Transverse colon (tissue), 4 donors: Measurements from ENCODE around the gene STEAP3. TPM values are rescaled to one million over a fixed set of nuclear protein-coding genes. Genes with fewer than 3 reads are reported as not detected.

Source experiments
- DNase-seq: peaks from one replicate; pipeline ENCODE4 v3.0.0-alpha.2; 2019
- H3K27ac ChIP-seq, 4 donors: fragments of 200-600 bp; sonication (generic); 2 replicates each; pipeline ENCODE4 v1.5.1; 2016 to 2018; ENCODE audit warnings: inconsistent platforms in 4 of 4
- H3K27me3 ChIP-seq: fragments of 200-600 bp; sonication (generic); 2 replicates; pipeline ENCODE4 v1.5.1; 2017; ENCODE audit warnings: inconsistent platforms
- H3K36me3 ChIP-seq, 4 donors: fragments of 200-600 bp; sonication (generic); 2 replicates each; pipeline ENCODE4 v1.5.1; 2017 to 2019; ENCODE audit warnings: inconsistent platforms in 4 of 4
- H3K4me1 ChIP-seq, 4 donors: fragments of 200-600 bp; sonication (generic); 2 replicates each; pipeline ENCODE4 v1.5.1; 2017 to 2020; ENCODE audit warnings: inconsistent platforms in 4 of 4
- H3K4me3 ChIP-seq, 4 donors: fragments of 200-600 bp; sonication (generic); 1 replicate in 1 of 4; 2 replicates in 3 of 4; pipeline versions ENCODE4 v1.5.1 to v1.6.1; 2017 to 2019; ENCODE audit warnings: inconsistent platforms in 4 of 4
- H3K9me3 ChIP-seq, 2 donors: fragments of 200-600 bp; sonication (generic); 2 replicates each; pipeline ENCODE4 v1.5.1; 2017 to 2019; ENCODE audit warnings: inconsistent platforms in 2 of 2
- CTCF ChIP-seq, 5 experiments: fragments of 200-600 bp in 3 of 5; fragments of 450-650 bp in 2 of 5; sonication (generic) in 3 of 5; IDR thresholded peaks; 1 replicate in 2 of 5; 2 replicates in 3 of 5; pipeline ENCODE4 v1.5.1; 2016 to 2017; ENCODE audit warnings: antibody characterized with exemption in 5 of 5, inconsistent platforms in 3 of 5, mild to moderate bottlenecking in 2 of 5, moderate library complexity in 1 of 5
- EP300 ChIP-seq: sonication (generic); formaldehyde crosslinking; IDR thresholded peaks from one replicate; pipeline ENCODE4 v1.6.1; 2017; ENCODE audit warnings: antibody characterized with exemption, low read depth
- POLR2A ChIP-seq: fragments of 450-650 bp; IDR thresholded peaks from one replicate; pipeline ENCODE4 v1.6.1; 2016; ENCODE audit warnings: antibody characterized with exemption, mild to moderate bottlenecking, moderate library complexity
- POLR2AphosphoS5 ChIP-seq, 3 donors: sonication (generic); formaldehyde crosslinking; IDR thresholded peaks; one replicate each; pipeline ENCODE4 v1.6.1; 2016; ENCODE audit warnings: antibody characterized with exemption in 3 of 3
- WGBS, 2 donors: methylation state at CpG; one replicate each; pipeline ENCODE4 v1.1.5; 2018; ENCODE audit warnings: low coverage in 1 of 2; 5-methylcytosine and 5-hydroxymethylcytosine counted together
- in situ Hi-C, 4 donors: fragments of 200-750 bp; cut with MboI; loops; one replicate each; pipeline versions ENCODE4 v1.15.0 to v1.15.1; 2017; ENCODE audit warnings: low sequenced_read_pairs in 3 of 4, low pct_ligation_motif_present in 1 of 4, low pct_unique_long_range_greater_than_20kb in 1 of 4
- intact Hi-C: fragments of 100-400 bp; cut with DNase I; formaldehyde crosslinking; loops from one replicate; pipeline ENCODE4 v1.15.1; 2023; ENCODE audit warnings: low total_unique reads
- total RNA-seq, 4 donors: library from RNA; depleted of rRNA; stranded (reverse); fragments of >200 nt; gene quantifications; one replicate each; pipeline ENCODE4 v1.1.0, GENCODE V29; 2016

The STEAP3 gene
- total RNA-seq, 4 donors from 2014 or later = 23.3 to 54.3 (median 37.6) TPM

GRCh38 chr2:119307419-119308140 lies 83.9 kb downstream of the STEAP3 start:
- in situ Hi-C loops = no loop called here
- no peak overlapping the region for H3K27ac ChIP-seq
- no peak overlapping the region for H3K4me3 ChIP-seq
- intact Hi-C loops = no loop called here
- no peaks in the 10 kb centered on the region for H3K9me3 ChIP-seq
- TF ChIP-seq EP300 (no peak), POLR2A (no peak), POLR2AphosphoS5 (IDR thresholded peaks at IDR 0.05) (no peak), CTCF (IDR thresholded peaks at IDR 0.05) (no peak)
- H3K36me3 ChIP-seq = no peaks in the 10 kb centered on the region
- H3K4me1 ChIP-seq = peaks cover 3 to 32% (median 14%) of the 10 kb centered on the region in 4 donors
- WGBS, 2 donors = 80 to 81% methylated on average over 7 of the region's 7 CpGs
- no peaks in the 10 kb centered on the region for H3K27me3 ChIP-seq
- no peak for DNase-seq

GRCh38 chr2:119308793-119309330 lies 85.2 kb downstream of the STEAP3 start:
- no peaks in the 10 kb centered on the region for H3K9me3 ChIP-seq
- no peak for DNase-seq
- H3K4me1 ChIP-seq = peaks cover 3 to 44% (median 14%) of the 10 kb centered on the region in 4 donors
- H3K27me3 ChIP-seq = no peaks in the 10 kb centered on the region
- in situ Hi-C loops (no loop called here), intact Hi-C loops (no loop called here)
- WGBS, 2 donors = 85 to 93% methylated on average over 4 of the region's 4 CpGs
- no peaks in the 10 kb centered on the region for H3K36me3 ChIP-seq
- no peak overlapping the region for H3K27ac ChIP-seq
- no peak overlapping the region for H3K4me3 ChIP-seq
- TF ChIP-seq CTCF (IDR thresholded peaks at IDR 0.05) (no peak), EP300 (no peak), POLR2A (no peak), POLR2AphosphoS5 (IDR thresholded peaks at IDR 0.05) (no peak)

GRCh38 chr2:119311371-119311770 lies 87.7 kb downstream of the STEAP3 start:
- no peaks in the 10 kb centered on the region for H3K27me3 ChIP-seq
- no peak for DNase-seq
- no peaks in the 10 kb centered on the region for H3K36me3 ChIP-seq
- in situ Hi-C loops = no loop called here
- no peak overlapping the region for H3K27ac ChIP-seq
- TF ChIP-seq CTCF (IDR thresholded peaks at IDR 0.05) (no peak), POLR2A (no peak), EP300 (no peak), POLR2AphosphoS5 (IDR thresholded peaks at IDR 0.05) (no peak)
- 75% methylated on average over 5 of the region's 5 CpGs; no CpG with 5 or more reads in 1 of the 2 donors for WGBS, 2 donors
- no peaks in the 10 kb centered on the region for H3K9me3 ChIP-seq
- H3K4me3 ChIP-seq = no peak overlapping the region
- intact Hi-C loops = no loop called here
- peaks cover 0 to 40% (median 13%) of the 10 kb centered on the region in 4 donors for H3K4me1 ChIP-seq

- H3K27ac ChIP-seq = no peak overlapping the region
- no peaks in the 10 kb centered on the region for H3K27me3 ChIP-seq
- no peak for DNase-seq
- no peak overlapping the region for H3K4me3 ChIP-seq
- H3K4me1 ChIP-seq = peaks cover 0 to 40% (median 12%) of the 10 kb centered on the region in 4 donors
- in situ Hi-C loops (no loop called here), intact Hi-C loops (no loop called here)
- 82 to 100% methylated on average over 2 to 9 of the region's 9 CpGs for WGBS, 2 donors
- no peaks in the 10 kb centered on the region for H3K9me3 ChIP-seq
- no peak for TF ChIP-seq CTCF (IDR thresholded peaks at IDR 0.05)
- no peak for TF ChIP-seq EP300
- TF ChIP-seq POLR2A = no peak
- no peak for TF ChIP-seq POLR2AphosphoS5 (IDR thresholded peaks at IDR 0.05)
- H3K36me3 ChIP-seq = no peaks in the 10 kb centered on the region
Measured at GRCh38 chr2:119311831-119312230, 88.2 kb downstream of the STEAP3 start.

Other genes starting within 250 kb of the STEAP3 start
- not detected for gene C1QL2, start 65.1 kb upstream of the STEAP3 start, total RNA-seq
- gene C2orf76, start 143.0 kb downstream of the STEAP3 start, total RNA-seq = 10 to 100 TPM in 1 of 4 donors, 1 to 10 TPM in 1, not detected in 2; 2.9 to 11.3 TPM
- gene DBI, start 143.1 kb downstream of the STEAP3 start, total RNA-seq = 100 to 1,000 TPM in 2 of 4 donors, 10 to 100 TPM in 2; 33.8 to 212 (median 149) TPM
- gene TMEM37, start 208.0 kb downstream of the STEAP3 start, total RNA-seq = 100 to 1,000 TPM in 3 of 4 donors, 10 to 100 TPM in 1; 18.7 to 210 (median 157) TPM